ENCODE results near the gene FASN. TPM values are rescaled to one million over a fixed set of nuclear protein-coding genes. Genes with fewer than 3 reads are reported as not detected.

Gene FASN
- total RNA-seq, 3 donors from 2014 or later (not counting 1 experiment from before 2014, with no cell fraction given) = 53.8 to 56.2 (median 54.0) TPM

DNA sequence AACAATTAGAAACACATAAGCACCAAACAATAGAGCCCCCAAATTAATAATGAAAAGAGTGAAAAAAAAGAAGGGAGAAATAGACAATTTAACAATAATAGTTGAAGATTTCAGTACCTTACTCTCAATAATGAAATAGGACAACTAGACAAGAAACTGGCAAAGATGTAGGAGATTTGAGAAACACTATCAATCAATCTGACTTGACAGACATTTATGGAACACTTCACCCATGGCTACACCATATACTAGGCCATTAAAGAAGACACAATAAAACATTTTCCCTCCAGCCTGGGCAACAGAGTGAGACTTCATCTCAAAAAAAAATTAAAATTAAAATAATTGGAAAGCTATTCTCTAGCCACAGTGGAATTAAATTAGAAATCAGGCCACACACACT is 27.4 kb downstream of the FASN start:
- Mint-ChIP-seq H3K4me3 (no peak overlapping the region), H3K4me1 (peaks cover 4 to 7% of the 10 kb centered on the region in 2 donors)
- no peaks in the 10 kb centered on the region for H3K36me3 ChIP-seq (ENCODE audit: control insufficient read depth, insufficient read depth, low read length)

DNA sequence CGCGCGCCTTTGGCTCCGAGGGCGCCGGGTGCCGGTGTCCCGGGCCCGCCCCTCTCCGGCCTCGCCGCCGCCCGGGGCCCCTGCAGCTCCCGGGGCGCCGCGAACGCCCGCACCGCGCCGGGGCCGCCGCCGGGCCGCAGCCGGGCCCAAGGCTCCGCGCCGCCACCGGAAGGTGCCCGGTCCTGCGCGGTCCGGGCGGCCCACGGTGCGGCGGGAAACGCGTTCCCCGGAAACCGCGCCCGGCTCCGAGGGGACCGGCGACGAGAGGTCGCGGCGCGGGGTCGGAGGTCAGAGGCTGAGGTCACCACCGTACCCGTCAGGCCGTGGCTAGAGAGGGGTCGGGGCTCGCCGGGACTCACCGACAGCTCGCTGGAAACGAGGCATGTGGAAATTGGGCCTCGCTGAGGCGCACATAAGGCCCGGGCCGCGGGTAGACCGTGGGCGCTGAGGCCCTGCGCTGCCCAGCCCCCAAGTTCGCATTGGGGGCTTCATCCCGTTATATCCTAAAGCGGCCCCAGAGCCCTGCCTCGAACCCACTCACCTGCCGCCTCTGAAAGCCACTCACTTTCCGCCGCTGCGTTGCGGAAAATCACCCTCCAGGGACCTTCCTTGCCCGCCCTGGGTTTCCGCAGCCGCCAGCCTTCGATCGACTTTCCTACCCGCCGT is 32.3 kb downstream of the FASN start, which contains the start of gene DUS1L:
DUS1L (minus strand) TSS at position 167 of the 666 bp plus-strand sequence. CDS start 745 bp downstream, outside the sequence.
- Mint-ChIP-seq H3K27me3 (ENCODE audit: low read depth in 2 of 2) (no peaks in the 10 kb centered on the region), H3K36me3 (no peaks in the 10 kb centered on the region), H3K27ac (peak within 1 kb of the TSS; percentile 77 to 80), H3K4me1 (peaks cover 4 to 13% of the 10 kb centered on the region in 2 donors), H3K9me3 (no peaks in the 10 kb centered on the region), H3K4me3 (peak within 1 kb of the TSS; percentile 86)
- ATAC-seq = peak; percentile 91 to 94 (median 91)
- peak within 1 kb of the TSS; percentile 71 for H3K4me3 ChIP-seq (ENCODE audit: low read length)
- H3K9me3 ChIP-seq (ENCODE audit: control insufficient read depth, insufficient read depth, low read length) = no peaks in the 10 kb centered on the region
- 10% methylated on average over 88 of the region's 88 CpGs for WGBS (ENCODE audit: insufficient coverage)
- TF ChIP-seq CTCF (IDR thresholded peaks at IDR 0.05) = no peak
- H3K36me3 ChIP-seq (ENCODE audit: control insufficient read depth, insufficient read depth, low read length) = peaks cover 12% of the 10 kb centered on the region
- H3K4me1 ChIP-seq (ENCODE audit: control insufficient read depth, insufficient read depth, low read length) = peaks cover 30% of the 10 kb centered on the region
- no peaks in the 10 kb centered on the region for H3K27me3 ChIP-seq (ENCODE audit: control insufficient read depth, insufficient read depth, low read length)
- DNase-seq = peak; percentile 74 to 87
- intact Hi-C loops (cut with micrococcal nuclease) = no loop called here
- peak within 1 kb of the TSS; percentile 91 for H3K27ac ChIP-seq (ENCODE audit: low read length)

More for the DNA sequence above, 27.4 kb downstream of the FASN start:
- Mint-ChIP-seq H3K27ac (no peak overlapping the region), H3K36me3 (no peaks in the 10 kb centered on the region), H3K27me3 (ENCODE audit: low read depth in 2 of 2) (no peaks in the 10 kb centered on the region), H3K9me3 (no peaks in the 10 kb centered on the region)
- no peak for TF ChIP-seq CTCF (IDR thresholded peaks at IDR 0.05)
- no peak overlapping the region for H3K4me3 ChIP-seq (ENCODE audit: low read length)
- H3K9me3 ChIP-seq (ENCODE audit: control insufficient read depth, insufficient read depth, low read length) = no peaks in the 10 kb centered on the region
- DNase-seq (no peak), ATAC-seq (no peak)
- no peaks in the 10 kb centered on the region for H3K27me3 ChIP-seq (ENCODE audit: control insufficient read depth, insufficient read depth, low read length)
- intact Hi-C loops (cut with micrococcal nuclease) = no loop called here
- H3K27ac ChIP-seq (ENCODE audit: low read length) = no peak overlapping the region
- peaks cover 10% of the 10 kb centered on the region for H3K4me1 ChIP-seq (ENCODE audit: control insufficient read depth, insufficient read depth, low read length)

- Histone ChIP-seq H3K27me3 (ENCODE audit: control insufficient read depth, insufficient read depth, low read length) (no peaks in the 10 kb centered on the region), H3K9me3 (ENCODE audit: control insufficient read depth, insufficient read depth, low read length) (no peaks in the 10 kb centered on the region), H3K27ac (ENCODE audit: low read length) (peak overlapping the region; percentile 58), H3K36me3 (ENCODE audit: control insufficient read depth, insufficient read depth, low read length) (peaks cover 18% of the 10 kb centered on the region), H3K4me1 (ENCODE audit: control insufficient read depth, insufficient read depth, low read length) (peaks cover 30% of the 10 kb centered on the region), H3K4me3 (ENCODE audit: low read length) (peak overlapping the region; percentile 63)
- 1% methylated on average over 47 of the region's 47 CpGs for WGBS (ENCODE audit: insufficient coverage)
- H3K27me3 Mint-ChIP-seq (ENCODE audit: low read depth in 2 of 2) = no peaks in the 10 kb centered on the region
- DNase-seq = no peak
- H3K27ac Mint-ChIP-seq = peak overlapping the region in 1 of 2 donors; percentile 56
- no peaks in the 10 kb centered on the region for H3K9me3 Mint-ChIP-seq
- peaks cover 4 to 16% of the 10 kb centered on the region in 2 donors for H3K4me1 Mint-ChIP-seq
- peak; percentile 65 to 70 (median 70) for ATAC-seq
- TF ChIP-seq CTCF (IDR thresholded peaks at IDR 0.05) = no peak
- intact Hi-C loops (cut with micrococcal nuclease) = no loop called here
- peak overlapping the region; percentile 75 for H3K4me3 Mint-ChIP-seq
- H3K36me3 Mint-ChIP-seq = no peaks in the 10 kb centered on the region
These were observed 32.8 kb downstream of the FASN start for GRCh38 chr17:82065193-82065637.
